H1 (cell line): ENCODE measurements around the gene STX18. TPM values are rescaled to one million over a fixed set of nuclear protein-coding genes. Genes with fewer than 3 reads are reported as not detected.

Experiments
- CBX5 ChIP-seq: fragments of 300-800, 300-1000 bp; sonication (generic); IDR thresholded peaks from 2 replicates; pipeline ENCODE4 v1.7.1; 2016; ENCODE audit warnings: antibody characterized with exemption, low read length, low read depth
- CREB1 ChIP-seq: IDR thresholded peaks from 2 replicates; pipeline ENCODE4 v1.6.1; 2012; ENCODE audit warnings: inconsistent platforms
- EP300 ChIP-seq, 2 experiments: IDR thresholded peaks; 1 replicate in 1 of 2; 2 replicates in 1 of 2; pipeline ENCODE4 v1.6.1; 2011 to 2012; ENCODE audit warnings: low read depth in 2 of 2, low read length in 2 of 2, mild to moderate bottlenecking in 2 of 2, borderline replicate concordance in 1 of 2, inconsistent platforms in 1 of 2, moderate library complexity in 1 of 2
- KDM1A ChIP-seq: fragments of 200-600, 300-600 bp; sonication (generic); IDR thresholded peaks from 2 replicates; pipeline ENCODE4 v1.7.1; 2016; ENCODE audit warnings: mild to moderate bottlenecking, low read length, borderline replicate concordance
- POU5F1 ChIP-seq: IDR thresholded peaks from 2 replicates; pipeline ENCODE4 v1.6.1; 2011; ENCODE audit warnings: low read depth, mild to moderate bottlenecking, low read length, moderate library complexity
- RXRA ChIP-seq: IDR thresholded peaks from 2 replicates; pipeline ENCODE4 v1.6.1; 2011; ENCODE audit warnings: low read depth, mild to moderate bottlenecking, low read length, moderate library complexity; ENCODE audit not compliant: insufficient read depth
- SIRT6 ChIP-seq: IDR thresholded peaks from one replicate; pipeline ENCODE4 v1.7.1; 2012; ENCODE audit warnings: low read length, inconsistent platforms
- polyA plus RNA-seq, 7 experiments: library from polyadenylated mRNA; depleted of rRNA in 3 of 7; stranded (reverse) in 5 of 7; unstranded in 2 of 7; fragments of >200 nt in 5 of 7; fragments of 200-250 nt in 2 of 7; gene quantifications; 1 replicate in 5 of 7; 2 replicates in 1 of 7; 4 replicates in 1 of 7; pipeline versions ENCODE4 v1.2.1 to v1.2.3, GENCODE V29; 2011 to 2013; ENCODE audit warnings: missing spikeins in 2 of 7, mixed read lengths in 2 of 7
- total RNA-seq: library from RNA; stranded (reverse); fragmentation: NEBNext Ultra II Directional; extraction: Animal tissue kit (Norgen Biotek cat#: 25700); gene quantifications from 2 replicates; pipeline ENCODE4 v1.2.1, GENCODE V29; 2021
- TF ChIP-seq, protein P1 (sequence below): IDR thresholded peaks from 2 replicates; pipeline ENCODE4 v1.6.1; 2011; ENCODE audit warnings: low read depth, mild to moderate bottlenecking, low read length; ENCODE audit not compliant: insufficient read depth

STX18 gene
- total and polyA plus RNA-seq, 2 of the 8 experiments (the other 6 are each of a cell fraction or from before 2014, with no cell fraction given) = 14.6 to 18.3 TPM

GRCh38 chr4:4535590-4535989 lies 6.3 kb downstream of the STX18 start (continued):
- TF ChIP-seq EP300 (IDR thresholded peaks at IDR 0.05; ENCODE audit: borderline replicate concordance in 1 of 2, low read depth in 2 of 2, low read length in 2 of 2) = no peak
- TF ChIP-seq KDM1A = no peak
- no peak for TF ChIP-seq SIRT6
- TF ChIP-seq CBX5 = no peak
- TF ChIP-seq CREB1 = no peak
- no peak for TF ChIP-seq RXRA
- no peak for TF ChIP-seq POU5F1
- TF ChIP-seq, protein P1, sequence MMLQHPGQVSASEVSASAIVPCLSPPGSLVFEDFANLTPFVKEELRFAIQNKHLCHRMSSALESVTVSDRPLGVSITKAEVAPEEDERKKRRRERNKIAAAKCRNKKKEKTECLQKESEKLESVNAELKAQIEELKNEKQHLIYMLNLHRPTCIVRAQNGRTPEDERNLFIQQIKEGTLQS = no peak
